Neural crest cell (in vitro differentiated cells): ENCODE results near the gene DENND6B. TPM values are rescaled to one million over a fixed set of nuclear protein-coding genes. Genes with fewer than 3 reads are reported as not detected.
"Not testable (repeated sequence)": the region's sequence is repeated elsewhere in the genome, so short reads cannot be mapped to it uniquely, and the experiment has no call there.

Source experiments
- DNase-seq: peaks from one replicate; pipeline ENCODE4 v3.0.0; 2021; ENCODE audit warnings: low read depth, mixed read lengths, low spot score
- H3K27ac Mint-ChIP-seq: one replicate; pipeline ENCODE4 v1.8.0; 2021; ENCODE audit warnings: mild to moderate bottlenecking, mixed read lengths; ENCODE audit not compliant: unreplicated experiment
- H3K27me3 Mint-ChIP-seq: 2 replicates; pipeline ENCODE4 v1.8.0; 2021; ENCODE audit warnings: low read depth, mild to moderate bottlenecking, mixed read lengths
- H3K36me3 Mint-ChIP-seq: 2 replicates; pipeline ENCODE4 v1.8.0; 2021; ENCODE audit warnings: low read depth, mild to moderate bottlenecking, mixed read lengths
- H3K4me1 Mint-ChIP-seq: 2 replicates; pipeline ENCODE4 v1.8.0; 2021; ENCODE audit warnings: mixed read lengths
- H3K4me3 Mint-ChIP-seq: one replicate; pipeline ENCODE4 v1.8.0; 2021; ENCODE audit warnings: mild to moderate bottlenecking, mixed read lengths
- H3K9me3 Mint-ChIP-seq: 2 replicates; pipeline ENCODE4 v1.8.0; 2021; ENCODE audit warnings: mixed read lengths
- CTCF ChIP-seq: fragments of 200-600 bp; sonication (generic); conservative IDR thresholded peaks from 2 replicates; pipeline ENCODE4 v1.5.0; 2021; ENCODE audit warnings: antibody characterized with exemption, mild to moderate bottlenecking
- total RNA-seq: library from RNA; stranded (reverse); gene quantifications from 2 replicates; pipeline ENCODE4 v1.2.1, GENCODE V29; 2021

DENND6B gene
- total RNA-seq, 1 donor from 2014 or later, result 22.0 TPM

GRCh38 chr22:50338042-50338573 lies 11.3 kb upstream of the DENND6B start:
- DNase-seq, result no peak
- H3K9me3 Mint-ChIP-seq, result no peaks in the 10 kb centered on the region
- no peaks in the 10 kb centered on the region for H3K36me3 Mint-ChIP-seq
- peaks cover 10% of the 10 kb centered on the region for H3K4me1 Mint-ChIP-seq
- H3K27me3 Mint-ChIP-seq, result no peaks in the 10 kb centered on the region
- no peak overlapping the region for H3K27ac Mint-ChIP-seq
- TF ChIP-seq CTCF, result no peak
- no peak overlapping the region for H3K4me3 Mint-ChIP-seq

- no peak overlapping the region for H3K27ac Mint-ChIP-seq
- H3K4me3 Mint-ChIP-seq, result no peak overlapping the region
- no peak for DNase-seq
- no peak for TF ChIP-seq CTCF
- H3K27me3 Mint-ChIP-seq, result no peaks in the 10 kb centered on the region
- peaks cover 8% of the 10 kb centered on the region for H3K4me1 Mint-ChIP-seq
- no peaks in the 10 kb centered on the region for H3K9me3 Mint-ChIP-seq
- H3K36me3 Mint-ChIP-seq, result no peaks in the 10 kb centered on the region
Observed at GRCh38 chr22:50337262-50338041, 10.6 kb upstream of the DENND6B start.

DNA sequence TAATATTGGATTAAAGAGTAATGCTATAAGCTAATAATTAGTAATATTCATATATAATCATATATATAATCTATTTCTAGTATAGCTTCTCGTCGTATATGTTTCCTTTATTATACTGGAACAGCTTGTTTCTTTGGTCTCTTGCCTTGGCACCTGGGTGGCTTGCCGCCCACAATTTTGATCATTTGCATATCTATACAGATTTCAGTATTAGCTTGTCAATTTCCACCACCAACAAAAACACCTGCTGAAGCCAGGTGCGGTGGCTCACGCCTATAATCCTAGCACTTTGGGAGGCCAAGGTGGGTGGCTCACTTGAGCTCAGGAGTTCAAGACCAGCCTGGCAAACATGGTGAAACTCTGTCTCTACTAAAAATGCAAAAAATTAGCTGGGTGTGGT lies 7.6 kb upstream of the DENND6B start:
- H3K9me3 Mint-ChIP-seq, H3K27ac Mint-ChIP-seq, H3K27me3 Mint-ChIP-seq, DNase-seq, H3K36me3 Mint-ChIP-seq, H3K4me3 Mint-ChIP-seq, H3K4me1 Mint-ChIP-seq: not testable (repeated sequence)

DNA sequence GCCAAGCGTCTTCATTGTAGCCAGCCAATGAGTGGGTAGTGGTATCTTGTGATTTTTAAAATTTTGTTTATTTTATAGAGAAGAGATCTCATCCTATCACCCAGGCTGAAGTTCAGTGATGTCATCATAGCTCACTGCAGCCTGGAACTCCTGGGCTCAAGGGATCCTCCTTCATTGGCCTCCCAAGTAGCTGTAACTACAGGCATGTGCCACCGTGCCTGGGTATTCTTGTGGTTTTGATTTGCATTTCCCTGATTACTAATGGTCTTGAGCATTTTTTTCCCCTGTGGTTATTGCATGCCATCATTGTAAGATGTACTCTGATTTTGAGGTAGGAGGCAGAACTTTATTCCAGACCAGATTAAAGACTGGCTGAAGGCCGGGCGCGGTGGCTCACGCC lies 2.4 kb upstream of the DENND6B start:
- Mint-ChIP-seq H3K27me3 (peaks cover 2% of the 10 kb centered on the region), H3K4me3 (peak overlapping the region; percentile 65), H3K36me3 (no peaks in the 10 kb centered on the region), H3K4me1 (peaks cover 15% of the 10 kb centered on the region), H3K27ac (no peak overlapping the region), H3K9me3 (no peaks in the 10 kb centered on the region)
- DNase-seq, result no peak
- no peak for TF ChIP-seq CTCF

GRCh38 chr22:50327711-50328019 lies 853 bp upstream of the DENND6B start:
- peak overlapping the region; percentile 79 for H3K4me3 Mint-ChIP-seq
- H3K4me1 Mint-ChIP-seq, result peaks cover 15% of the 10 kb centered on the region
- peak overlapping the region; percentile 83 for H3K27ac Mint-ChIP-seq

More at GRCh38 chr22:50327711-50328019, 853 bp upstream of the DENND6B start:
- Mint-ChIP-seq H3K9me3 (no peaks in the 10 kb centered on the region), H3K36me3 (no peaks in the 10 kb centered on the region), H3K27me3 (peaks cover 2% of the 10 kb centered on the region)
- TF ChIP-seq CTCF, result no peak
- no peak for DNase-seq
